ENCODE measurements around the gene TFAP2A. TPM values are rescaled to one million over a fixed set of nuclear protein-coding genes. Genes with fewer than 3 reads are reported as not detected.

TFAP2A gene
- total RNA-seq, 1 experiment from 2014 or later: 24.6 TPM

GRCh38 chr6:10416863-10417641, 2.2 kb upstream of the TFAP2A start:
- no peak for DNase-seq (ENCODE audit: low read depth, low spot score)
- in situ Hi-C loops (cut with HindIII; ENCODE audit: low pct_unique_long_range_greater_than_20kb, low sequenced_read_pairs): no loop called here

- in situ Hi-C loops (cut with HindIII; ENCODE audit: low pct_unique_long_range_greater_than_20kb, low sequenced_read_pairs): no loop called here
- no peak for DNase-seq (ENCODE audit: low read depth, low spot score)
These were observed 1.6 kb upstream of the TFAP2A start for GRCh38 chr6:10416516-10416862.

- DNase-seq (ENCODE audit: low read depth, low spot score): no peak
- in situ Hi-C loops (cut with HindIII; ENCODE audit: low pct_unique_long_range_greater_than_20kb, low sequenced_read_pairs): no loop called here
These were observed 975 bp upstream of the TFAP2A start for GRCh38 chr6:10415617-10416480.

- DNase-seq (ENCODE audit: low read depth, low spot score): peak; percentile 84
- in situ Hi-C loops (cut with HindIII; ENCODE audit: low pct_unique_long_range_greater_than_20kb, low sequenced_read_pairs): no loop called here
These were observed 780 bp downstream of the TFAP2A start for GRCh38 chr6:10413850-10414738.

- in situ Hi-C loops (cut with HindIII; ENCODE audit: low pct_unique_long_range_greater_than_20kb, low sequenced_read_pairs): no loop called here
- DNase-seq (ENCODE audit: low read depth, low spot score): no peak
These were observed 1.5 kb downstream of the TFAP2A start for GRCh38 chr6:10413262-10413849.

- DNase-seq (ENCODE audit: low read depth, low spot score): peak; percentile 41
These were observed 2.2 kb downstream of the TFAP2A start for GRCh38 chr6:10412461-10413261.

GRCh38 chr6:10411971-10412460, 2.9 kb downstream of the TFAP2A start:
- DNase-seq (ENCODE audit: low read depth, low spot score): peak; percentile 100
- in situ Hi-C loops (cut with HindIII; ENCODE audit: low pct_unique_long_range_greater_than_20kb, low sequenced_read_pairs): no loop called here

More at GRCh38 chr6:10412461-10413261, 2.2 kb downstream of the TFAP2A start:
- in situ Hi-C loops (cut with HindIII; ENCODE audit: low pct_unique_long_range_greater_than_20kb, low sequenced_read_pairs): no loop called here

GRCh38 chr6:10411131-10411970, 3.5 kb downstream of the TFAP2A start:
- in situ Hi-C loops (cut with HindIII; ENCODE audit: low pct_unique_long_range_greater_than_20kb, low sequenced_read_pairs): no loop called here
- peak; percentile 40 for DNase-seq (ENCODE audit: low read depth, low spot score)

- DNase-seq (ENCODE audit: low read depth, low spot score): peak; percentile 35
- in situ Hi-C loops (cut with HindIII; ENCODE audit: low pct_unique_long_range_greater_than_20kb, low sequenced_read_pairs): no loop called here
These were observed 4.4 kb downstream of the TFAP2A start for GRCh38 chr6:10410207-10411050.

DNA sequence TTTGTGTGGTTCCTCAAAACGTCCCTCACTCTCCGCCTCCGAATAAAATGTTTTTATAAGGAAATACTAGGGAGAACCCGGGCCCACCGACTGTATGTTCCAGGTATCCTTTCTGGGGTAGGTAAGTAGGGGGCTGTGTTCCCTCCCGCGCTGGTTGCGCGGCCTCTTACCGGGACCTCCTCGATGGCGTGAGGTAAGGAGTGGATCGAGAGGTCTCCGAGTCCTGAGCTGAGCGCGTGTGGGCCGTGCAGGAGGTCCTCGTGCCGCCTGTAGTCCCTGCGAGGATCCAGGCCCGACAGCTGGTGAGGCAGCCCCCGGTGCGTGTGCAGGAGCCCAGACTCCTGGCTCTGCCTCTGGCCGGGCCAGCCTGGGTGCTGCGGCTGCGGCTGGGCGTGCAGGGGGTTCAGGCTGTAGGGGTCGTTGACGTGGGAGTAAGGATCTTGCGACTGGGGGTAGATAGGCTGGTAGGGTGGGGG, 5.1 kb downstream of the TFAP2A start:
- DNase-seq (ENCODE audit: low read depth, low spot score): peak; percentile 42
- in situ Hi-C loops (cut with HindIII; ENCODE audit: low pct_unique_long_range_greater_than_20kb, low sequenced_read_pairs): no loop called here

DNA sequence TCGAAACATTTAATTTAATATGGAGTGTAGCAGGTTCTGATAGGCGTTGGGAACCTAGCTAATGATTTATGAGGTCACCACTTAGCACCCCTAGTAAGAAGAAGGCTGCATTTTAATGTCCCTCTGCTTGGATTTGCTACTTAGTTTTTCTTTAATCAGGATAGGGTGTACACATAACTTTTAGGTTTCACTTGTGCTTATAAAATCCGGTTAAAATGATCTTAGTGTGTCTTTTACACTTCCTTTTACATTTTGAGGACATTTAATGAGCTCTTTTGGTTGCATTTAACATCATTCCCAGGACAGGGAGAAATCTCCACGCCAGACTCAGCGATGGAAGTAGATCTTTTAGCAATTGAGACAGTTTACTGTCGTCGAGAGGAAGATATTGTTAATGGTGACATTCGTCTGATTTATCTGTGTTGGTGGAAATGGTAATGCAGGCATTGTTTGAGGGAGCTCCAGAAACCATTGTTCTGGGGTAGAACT, 5.6 kb downstream of the TFAP2A start:
- DNase-seq (ENCODE audit: low read depth, low spot score): peak; percentile 59
- in situ Hi-C loops (cut with HindIII; ENCODE audit: low pct_unique_long_range_greater_than_20kb, low sequenced_read_pairs): no loop called here

- peak; percentile 34 for DNase-seq (ENCODE audit: low read depth, low spot score)
- in situ Hi-C loops (cut with HindIII; ENCODE audit: low pct_unique_long_range_greater_than_20kb, low sequenced_read_pairs): no loop called here
These were observed 6.4 kb downstream of the TFAP2A start for GRCh38 chr6:10408457-10408856.

GRCh38 chr6:10407674-10408054, 7.2 kb downstream of the TFAP2A start:
- no peak for DNase-seq (ENCODE audit: low read depth, low spot score)
- in situ Hi-C loops (cut with HindIII; ENCODE audit: low pct_unique_long_range_greater_than_20kb, low sequenced_read_pairs): no loop called here

- in situ Hi-C loops (cut with HindIII; ENCODE audit: low pct_unique_long_range_greater_than_20kb, low sequenced_read_pairs): no loop called here
- DNase-seq (ENCODE audit: low read depth, low spot score): peak; percentile 34
These were observed 7.7 kb downstream of the TFAP2A start for GRCh38 chr6:10407018-10407673.
